HG02840 (cell line): ENCODE results near the gene EPN2.

Experiments
- ATAC-seq: cut with Tn5 transposase; IDR thresholded peaks from one replicate; pipeline ENCODE4 v1.9.1; 2021; ENCODE audit warnings: mild to moderate bottlenecking, moderate library complexity, moderate number of reproducible peaks; ENCODE audit not compliant: unreplicated experiment, low FRiP score

The EPN2 gene

GRCh38 chr17:19322861-19323260 lies 85.7 kb downstream of the EPN2 start:
- ATAC-seq = no peak

DNA sequence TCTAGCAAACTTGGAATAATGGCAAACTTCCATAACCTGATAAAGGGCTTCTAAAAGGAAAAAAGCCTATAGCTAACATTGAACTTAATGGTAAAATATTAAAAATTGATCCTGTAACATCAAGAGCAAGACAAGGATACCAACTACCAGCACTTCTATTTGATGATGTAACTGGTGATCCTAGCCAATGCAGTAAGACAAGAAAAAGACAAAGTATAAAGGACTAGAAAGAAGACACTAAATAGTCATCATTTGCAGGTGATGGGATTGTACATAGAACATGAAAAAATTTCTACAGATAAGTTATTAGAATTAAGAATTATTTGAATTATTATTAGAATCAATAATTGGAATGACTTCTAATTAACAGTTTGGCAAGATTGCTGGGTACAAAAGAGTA lies 88.4 kb downstream of the EPN2 start:
- ATAC-seq = no peak

- no peak for ATAC-seq
Observed at GRCh38 chr17:19327031-19327783, 90.0 kb downstream of the EPN2 start.

DNA sequence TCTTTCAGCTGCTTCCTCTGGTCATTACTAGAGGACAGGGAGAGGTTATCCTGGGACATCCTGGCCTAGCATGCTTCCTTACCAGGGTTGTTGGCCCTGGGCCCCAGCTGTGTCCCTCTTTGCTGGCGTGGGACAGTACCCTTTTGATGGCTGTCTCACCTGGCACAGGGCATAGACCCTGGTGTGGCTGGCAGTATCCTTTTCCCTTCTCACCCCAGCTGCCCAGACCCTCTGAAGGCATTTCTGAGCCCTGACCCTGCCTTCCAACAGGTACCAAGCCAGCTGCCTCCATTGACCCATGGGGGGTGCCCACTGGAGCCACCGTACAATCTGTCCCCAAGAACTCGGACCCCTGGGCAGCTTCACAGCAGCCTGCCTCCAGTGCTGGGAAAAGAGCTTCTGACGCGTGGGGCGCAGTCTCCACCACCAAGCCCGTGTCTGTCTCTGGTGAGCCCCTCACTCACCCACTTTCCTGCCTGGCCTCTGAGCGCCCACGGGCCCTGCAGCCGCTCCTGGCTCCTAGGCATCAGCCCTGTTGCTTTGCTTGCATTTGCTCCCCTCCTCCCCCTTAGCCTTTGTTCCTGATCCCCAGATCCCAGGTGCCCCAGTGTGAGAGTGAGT lies 91.4 kb downstream of the EPN2 start:
- no peak for ATAC-seq

GRCh38 chr17:19329136-19329535 lies 92.0 kb downstream of the EPN2 start:
- ATAC-seq = no peak

DNA sequence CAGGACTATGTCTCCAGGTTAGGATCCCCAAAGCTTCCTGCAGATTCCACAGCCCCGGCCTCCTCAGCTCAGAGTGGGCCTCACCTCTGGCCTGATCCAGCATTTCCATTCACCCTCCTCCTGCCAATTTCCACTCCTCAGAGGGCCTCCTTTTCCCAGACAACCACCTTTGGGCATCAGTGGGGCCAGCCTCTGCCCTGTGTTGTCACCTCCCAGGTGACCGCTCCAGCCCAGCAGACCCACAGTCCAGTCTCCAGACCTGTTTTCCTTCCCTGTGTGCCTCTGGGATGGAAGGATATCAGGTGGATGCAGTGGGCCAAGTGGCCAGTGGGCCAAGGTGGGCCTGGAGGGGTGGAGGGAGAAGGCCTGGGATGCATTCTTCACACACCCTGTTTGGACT lies 92.7 kb downstream of the EPN2 start:
- ATAC-seq = no peak

DNA sequence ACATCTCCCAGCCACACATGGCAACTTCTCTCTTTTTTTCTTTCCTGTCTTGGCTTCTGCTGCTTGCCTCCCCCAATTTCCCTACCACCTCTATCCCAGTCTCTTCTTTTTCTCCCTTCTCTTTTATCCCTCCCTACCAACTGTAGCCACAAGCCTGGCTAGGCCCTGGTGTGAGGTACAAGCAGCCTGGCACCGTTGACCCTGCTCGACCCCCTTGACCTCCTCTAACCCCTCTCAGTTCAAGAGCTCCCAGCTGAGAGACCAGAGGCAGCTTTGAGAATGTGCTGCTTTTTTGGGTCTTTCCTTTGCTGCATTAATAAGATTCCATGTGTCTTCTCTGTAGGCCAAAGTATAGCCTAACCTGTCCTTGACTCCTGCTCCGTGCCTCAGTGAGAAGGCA lies 93.1 kb downstream of the EPN2 start:
- no peak for ATAC-seq

GRCh38 chr17:19331134-19331533 lies 94.0 kb downstream of the EPN2 start:
- no peak for ATAC-seq

- no peak for ATAC-seq
Observed at GRCh38 chr17:19331543-19332245, 94.5 kb downstream of the EPN2 start.

DNA sequence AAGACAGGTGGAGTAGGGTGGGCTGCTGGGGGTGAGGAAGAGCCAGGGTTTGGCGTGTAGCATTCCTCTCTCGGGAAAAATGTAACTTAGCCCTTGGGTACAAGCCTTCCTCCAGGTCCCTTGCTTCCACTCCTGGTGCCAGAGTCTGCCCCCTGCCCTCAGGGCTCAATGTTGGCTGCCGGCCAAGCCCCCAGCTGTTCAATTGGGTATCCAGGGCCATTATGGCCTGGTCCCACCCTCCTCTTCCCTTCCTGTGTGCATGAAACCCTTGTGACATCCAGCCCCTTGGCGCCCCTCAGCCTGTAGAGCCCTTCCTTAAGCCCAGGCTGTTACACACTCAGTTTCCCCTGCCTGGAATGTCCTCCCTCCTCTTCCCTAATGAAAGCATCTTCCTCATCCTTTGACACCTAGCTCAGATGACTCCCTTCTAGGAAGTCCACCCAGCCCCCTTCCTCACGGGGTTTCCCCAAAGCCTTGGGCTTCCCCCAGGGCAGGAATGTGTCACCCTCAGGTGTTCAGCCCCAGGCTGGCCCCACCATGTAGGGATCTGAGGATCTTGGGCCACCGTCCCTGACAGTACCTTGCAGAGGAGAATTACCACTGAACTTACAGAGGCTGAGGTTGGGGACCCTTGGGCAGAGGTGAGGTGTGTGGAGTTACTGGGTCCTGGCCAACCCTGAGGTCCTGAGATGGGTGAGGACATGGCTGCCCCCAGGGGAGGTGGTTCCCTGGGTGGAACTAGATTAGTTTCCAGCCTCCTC lies 95.4 kb downstream of the EPN2 start:
- ATAC-seq = no peak

DNA sequence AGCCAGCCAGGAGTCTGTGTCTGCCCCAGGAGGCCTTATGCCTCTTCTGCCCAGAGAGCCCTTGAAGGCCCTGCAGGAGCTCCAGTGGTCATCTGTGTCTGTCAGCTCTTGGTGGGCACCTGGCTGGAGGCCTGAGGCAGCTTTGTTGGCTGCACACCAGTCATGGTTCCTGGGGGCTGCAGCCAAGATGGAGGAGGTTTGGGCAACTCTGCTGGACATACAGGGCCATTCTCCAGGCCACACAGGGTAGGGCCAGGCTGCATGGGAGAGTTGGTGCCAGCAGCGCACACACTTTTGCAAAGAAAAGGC lies 95.9 kb downstream of the EPN2 start:
- no peak for ATAC-seq

GRCh38 chr17:19333736-19334290 lies 96.6 kb downstream of the EPN2 start:
- ATAC-seq = no peak

GRCh38 chr17:19334331-19334730 lies 97.2 kb downstream of the EPN2 start:
- ATAC-seq = no peak

DNA sequence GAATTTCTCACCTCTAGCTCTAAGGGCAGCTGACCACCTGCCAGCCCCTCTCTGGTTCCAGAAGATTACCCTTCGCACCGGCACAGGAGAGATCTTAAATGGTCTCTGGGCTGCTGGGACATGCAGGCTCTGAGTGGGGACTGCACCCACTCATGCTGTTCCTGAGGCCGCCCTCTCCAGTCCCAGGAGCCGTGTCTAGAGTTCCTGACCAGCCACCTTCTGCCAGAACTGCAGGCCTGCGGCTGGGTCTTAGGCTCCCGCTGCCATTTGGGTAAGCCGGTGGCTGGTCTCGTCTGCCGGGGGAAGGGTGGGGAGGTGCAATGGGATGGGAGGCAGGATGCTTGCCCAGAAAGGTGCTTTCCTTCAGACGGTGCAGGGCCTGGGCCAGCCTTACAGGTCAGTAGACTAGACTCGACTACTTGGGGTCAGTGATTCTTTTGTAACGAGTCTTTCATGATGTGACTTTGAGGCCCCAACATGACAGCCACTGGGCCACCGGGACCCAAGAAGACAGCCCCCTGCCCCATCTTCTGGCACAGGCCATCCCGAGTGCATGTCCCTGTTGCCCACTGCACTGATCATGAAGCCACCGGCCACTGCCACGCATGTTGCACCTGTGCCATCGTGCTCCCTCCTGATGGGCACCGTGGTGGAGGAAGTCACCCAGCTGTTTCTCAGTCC lies 98.9 kb downstream of the EPN2 start:
- ATAC-seq = no peak

GRCh38 chr17:19336938-19337711 lies 100.0 kb downstream of the EPN2 start:
- ATAC-seq = no peak

DNA sequence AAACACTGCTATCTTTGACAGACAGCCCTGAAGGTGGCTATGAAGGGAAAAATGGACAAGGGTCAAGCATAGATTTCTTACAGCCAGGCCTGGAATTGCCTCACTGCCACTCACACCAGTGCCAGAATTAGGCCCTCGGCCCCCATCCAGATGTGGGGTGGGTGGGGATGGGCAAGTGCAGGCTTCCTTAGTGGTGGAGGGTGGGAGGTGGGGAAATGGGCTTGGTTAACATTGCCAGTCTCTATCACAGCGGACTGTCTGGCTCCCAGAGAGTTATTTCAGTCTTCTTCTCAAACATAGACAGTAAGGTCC lies 100.5 kb downstream of the EPN2 start:
- no peak for ATAC-seq

DNA sequence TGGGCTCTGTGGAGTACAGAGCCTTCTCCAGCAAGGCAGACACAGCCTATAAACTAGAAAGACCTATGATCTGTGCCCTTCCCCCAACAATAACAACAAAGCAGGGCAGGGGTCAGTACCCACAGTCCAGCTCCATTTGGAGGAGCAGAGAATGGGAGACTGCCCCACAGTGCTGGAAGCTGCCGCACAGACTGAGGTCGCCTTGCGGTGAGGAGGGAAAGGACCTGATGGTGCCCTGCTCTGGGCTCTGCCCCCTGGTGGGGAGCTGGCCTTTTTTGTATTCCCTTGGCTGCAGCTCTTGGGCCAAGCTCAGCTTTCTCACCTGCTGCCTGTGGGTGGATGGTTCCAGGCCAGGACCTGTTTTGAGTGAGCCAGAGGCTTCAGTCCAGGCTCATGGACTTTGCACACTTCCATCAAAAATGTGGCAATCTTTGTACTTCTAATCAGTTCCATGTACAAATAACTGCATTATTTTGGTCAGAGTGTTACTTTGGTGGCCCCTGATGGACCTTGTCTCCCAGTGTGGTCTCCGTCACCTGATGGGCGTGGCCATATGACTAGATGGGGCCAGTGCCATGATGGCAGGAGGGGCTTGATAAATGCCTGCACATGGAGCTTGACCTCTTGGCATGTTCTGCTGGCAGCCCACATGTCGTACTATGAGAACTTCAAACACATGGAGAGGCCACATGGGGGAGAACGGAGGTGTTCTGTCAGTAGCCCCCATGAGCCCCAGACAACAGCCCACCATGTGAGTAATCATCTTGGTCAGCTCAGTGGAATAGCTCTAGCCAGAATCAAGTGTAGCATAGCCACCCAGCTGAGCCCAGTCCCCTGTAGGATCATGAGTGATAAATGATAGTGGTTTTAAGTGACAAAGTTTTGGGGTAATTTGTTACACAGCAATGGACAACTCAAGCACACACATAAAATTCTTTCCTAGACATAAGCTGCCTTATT lies 101.1 kb downstream of the EPN2 start:
- peak; percentile 58 for ATAC-seq

- no peak for ATAC-seq
Observed at GRCh38 chr17:19339341-19339815, 102.2 kb downstream of the EPN2 start.
